Posterior cingulate gyrus (tissue), 11 donors: ENCODE measurements around the gene FAM229A.
A peak's percentile ranks its signal among the peaks of the same experiment; 100 is the strongest.
"Not testable (repeated sequence)": the region's sequence is repeated elsewhere in the genome, so short reads cannot be mapped to it uniquely, and the experiment has no call there.

Source experiments
- DNase-seq, 10 donors: peaks; one replicate each; pipeline versions ENCODE4 v3.0.0 to v3.0.0-alpha.2; 2020 to 2021; ENCODE audit warnings: mixed read lengths in 3 of 10
- intact Hi-C: fragments of 100-400 bp; cut with DNase I; formaldehyde crosslinking; loops from one replicate; pipeline ENCODE4 v1.15.1; 2023

FAM229A gene

DNA sequence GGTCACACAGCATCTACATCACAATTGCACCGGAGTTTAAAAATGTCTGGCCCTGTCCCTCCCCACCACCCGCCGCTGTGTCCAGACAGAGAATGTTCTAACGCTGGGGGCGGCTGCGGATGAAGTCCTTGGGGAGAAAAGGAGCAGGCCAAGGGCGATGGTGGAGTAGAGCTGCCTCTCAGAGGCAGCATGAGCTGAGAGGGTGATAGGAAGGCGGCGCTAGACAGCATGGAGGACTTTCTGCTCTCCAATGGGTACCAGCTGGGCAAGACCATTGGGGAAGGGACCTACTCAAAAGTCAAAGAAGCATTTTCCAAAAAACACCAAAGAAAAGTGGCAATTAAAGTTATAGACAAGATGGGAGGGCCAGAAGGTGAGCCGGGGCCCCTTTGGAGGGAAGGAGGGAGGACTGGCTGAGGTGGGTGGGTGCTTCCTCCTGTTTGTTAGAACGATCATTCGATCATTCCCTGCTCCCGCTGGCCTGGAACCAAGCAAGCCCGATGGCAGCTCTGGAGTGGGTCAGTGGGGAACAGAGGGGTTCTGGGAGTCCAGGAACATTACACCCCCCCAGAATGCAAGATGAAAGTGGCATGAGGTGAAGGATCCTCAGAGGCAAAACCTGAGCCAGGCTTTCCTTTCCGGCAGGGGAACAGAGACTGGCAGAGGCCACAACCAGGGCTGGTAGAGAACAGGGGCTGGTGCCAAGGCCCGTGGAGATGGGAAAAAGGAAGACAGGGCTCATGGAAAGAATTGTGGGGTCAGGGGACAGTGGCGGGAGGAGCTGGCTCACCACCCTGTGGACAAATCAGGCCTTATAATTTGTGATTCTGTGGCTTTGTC, at the start of gene FAM229A, which contains the start of gene TSSK3:
Gene FAM229A (minus strand): TSS at position 12 of the 840 bp plus-strand sequence. CDS start 394 bp downstream, outside the sequence.
Gene TSSK3 (plus strand): TSS at position 66 of the 840 bp plus-strand sequence. CDS start 163 bp downstream, at position 229.
- intact Hi-C loops: no loop called here
- DNase-seq: peak in 2 of 10 donors; percentile 43 to 75

- intact Hi-C loops: no loop called here
These were observed 49.0 kb upstream of the FAM229A start for GRCh38 chr1:32411261-32411660.

GRCh38 chr1:32406629-32407111, 44.4 kb upstream of the FAM229A start:
- DNase-seq: no peak
- intact Hi-C loops: no loop called here

More at GRCh38 chr1:32411261-32411660, 49.0 kb upstream of the FAM229A start:
- no peak for DNase-seq

DNA sequence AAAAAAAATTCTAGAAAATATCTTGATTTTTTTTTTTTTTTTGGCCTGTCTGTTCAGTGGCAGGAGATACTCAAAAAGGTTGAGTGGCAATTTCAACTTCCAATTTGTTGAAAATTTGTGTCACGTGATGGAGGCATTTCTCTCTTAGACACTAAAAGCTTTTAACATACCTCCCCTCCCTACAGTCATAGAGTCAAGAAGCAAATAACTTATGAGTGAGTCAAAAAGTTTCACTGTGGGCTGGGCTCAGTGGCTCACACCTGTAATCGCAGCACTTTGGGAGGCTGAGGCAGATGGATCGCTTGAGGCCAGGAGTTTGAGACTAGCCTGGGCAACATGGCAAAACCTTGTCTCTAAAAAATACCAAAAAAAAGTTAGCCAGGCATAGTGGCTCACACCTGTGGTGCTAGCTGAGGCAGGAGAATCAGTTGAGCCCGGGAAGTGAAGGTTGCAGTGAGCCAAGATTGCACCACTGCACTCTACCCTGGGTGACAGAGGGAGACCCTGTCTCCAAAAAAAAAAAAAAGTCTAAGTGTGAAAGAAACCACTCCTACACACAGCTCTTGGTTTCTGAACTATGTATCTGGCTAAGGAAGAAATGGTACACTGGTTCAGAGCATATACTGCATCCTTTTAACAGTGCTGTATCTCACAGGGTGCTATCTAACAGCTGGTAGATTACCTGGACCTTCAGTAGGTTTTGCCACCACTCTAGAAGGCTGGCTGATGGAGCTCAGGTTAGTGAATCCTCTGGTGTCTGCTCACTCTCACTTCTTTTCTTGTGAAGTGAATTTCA, 43.6 kb upstream of the FAM229A start:
- intact Hi-C loops: no loop called here
- no peak for DNase-seq

DNA sequence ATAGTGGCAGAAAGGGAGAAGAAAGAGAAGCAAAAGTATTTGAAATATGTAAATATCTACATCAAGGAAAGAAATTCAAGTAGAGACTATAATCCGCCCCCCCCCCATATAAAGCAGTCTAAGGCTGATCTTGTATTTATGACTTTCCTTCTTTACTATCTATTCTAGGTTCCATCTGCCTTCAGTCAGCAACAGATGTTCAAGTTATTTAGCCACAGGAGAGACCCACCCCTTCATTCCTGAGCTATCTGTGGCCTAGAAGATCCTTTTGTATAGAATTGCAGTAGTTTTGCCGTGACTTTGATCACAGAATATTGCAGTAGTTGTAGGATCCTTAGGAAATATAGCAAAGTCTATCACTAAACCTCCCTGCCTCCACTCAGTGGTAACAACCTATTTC, 42.7 kb upstream of the FAM229A start:
- no peak for DNase-seq
- intact Hi-C loops: loop anchor here (5.0 kb wide), 1 partner anchor 367 kb away; no protein-coding TSS in a partner anchor

- DNase-seq: peak; percentile 73 to 98 (median 86)
- intact Hi-C loops: loop anchor here (1.0 to 5.0 kb wide), 2 partner anchors 13 to 371 kb away; no protein-coding TSS in a partner anchor
These were observed 38.8 kb upstream of the FAM229A start for GRCh38 chr1:32400876-32401631.

GRCh38 chr1:32399843-32400242, 37.6 kb upstream of the FAM229A start:
- intact Hi-C loops: loop anchor here (5.0 to 10.0 kb wide), 2 partner anchors 185 to 372 kb away; no protein-coding TSS in a partner anchor
- DNase-seq: no peak

DNA sequence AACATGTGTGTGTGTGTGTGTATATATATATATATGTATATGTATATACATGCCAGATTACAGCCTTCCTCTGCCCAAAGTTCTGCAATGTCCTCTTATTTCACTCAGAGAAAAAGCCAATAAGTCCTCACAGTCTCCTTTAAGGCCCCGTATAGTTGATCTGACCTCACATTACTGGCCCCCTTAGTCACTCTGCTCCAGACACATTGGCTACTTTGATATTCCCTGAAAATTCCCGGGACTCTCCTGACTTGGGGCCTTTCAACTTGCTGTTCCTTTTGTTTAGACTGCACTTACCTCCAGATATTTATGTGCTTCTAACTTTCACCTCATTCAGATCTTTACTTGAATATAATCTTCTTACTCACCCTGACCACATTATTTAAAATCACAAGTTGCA, 36.1 kb upstream of the FAM229A start:
- intact Hi-C loops: loop anchor here (10.0 kb wide), 1 partner anchor 184 kb away; no protein-coding TSS in a partner anchor
- DNase-seq: no peak

DNA sequence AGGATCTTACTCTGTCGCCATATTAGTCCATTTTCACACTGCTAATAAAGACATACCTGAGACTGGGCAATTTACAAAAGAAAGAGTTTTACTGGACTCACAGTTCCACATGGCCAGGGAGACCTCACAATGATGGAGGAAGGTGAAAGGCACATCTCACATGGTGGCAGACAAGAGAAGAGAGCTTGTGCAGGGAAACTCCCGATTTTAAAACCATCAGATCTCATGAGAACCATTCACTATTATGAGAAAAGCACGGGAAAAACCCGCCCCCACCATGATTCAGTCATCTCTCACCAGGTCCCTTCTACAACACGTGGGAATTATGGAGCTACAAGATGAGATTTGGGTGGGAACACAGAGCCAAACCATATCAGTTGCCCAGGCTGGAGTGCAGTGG, 34.2 kb upstream of the FAM229A start:
- intact Hi-C loops: loop anchor here (10.0 kb wide), 1 partner anchor 182 kb away; no protein-coding TSS in a partner anchor
- not testable (repeated sequence) for DNase-seq

DNA sequence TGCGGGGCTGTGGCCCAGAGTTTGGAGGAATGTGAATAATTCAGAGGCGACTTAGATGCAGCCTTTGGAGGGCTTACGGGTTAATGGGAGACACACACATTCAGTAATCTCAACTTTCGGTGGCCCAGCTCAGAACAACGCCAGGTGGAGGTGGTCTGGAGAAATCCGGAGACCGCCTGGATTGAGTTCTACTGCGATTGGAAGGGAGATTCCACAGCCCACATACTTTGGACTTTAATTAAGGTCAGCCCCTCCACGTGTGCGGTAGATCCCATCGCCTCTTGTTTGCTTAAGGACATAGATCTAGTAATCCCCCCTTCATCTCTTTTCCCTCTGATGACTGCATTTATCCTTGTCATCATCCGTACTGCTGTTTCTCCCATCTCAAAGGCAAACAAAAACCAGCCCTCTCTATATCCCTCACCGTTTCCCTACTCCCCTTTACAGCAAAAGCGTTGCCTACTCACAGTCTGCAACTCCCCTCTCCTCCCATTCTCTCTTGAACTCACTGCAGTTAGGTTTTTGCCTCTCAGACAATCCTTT, 32.7 kb upstream of the FAM229A start:
- no peak for DNase-seq
- intact Hi-C loops: loop anchor here (10.0 kb wide), 1 partner anchor 180 kb away; no protein-coding TSS in a partner anchor

DNA sequence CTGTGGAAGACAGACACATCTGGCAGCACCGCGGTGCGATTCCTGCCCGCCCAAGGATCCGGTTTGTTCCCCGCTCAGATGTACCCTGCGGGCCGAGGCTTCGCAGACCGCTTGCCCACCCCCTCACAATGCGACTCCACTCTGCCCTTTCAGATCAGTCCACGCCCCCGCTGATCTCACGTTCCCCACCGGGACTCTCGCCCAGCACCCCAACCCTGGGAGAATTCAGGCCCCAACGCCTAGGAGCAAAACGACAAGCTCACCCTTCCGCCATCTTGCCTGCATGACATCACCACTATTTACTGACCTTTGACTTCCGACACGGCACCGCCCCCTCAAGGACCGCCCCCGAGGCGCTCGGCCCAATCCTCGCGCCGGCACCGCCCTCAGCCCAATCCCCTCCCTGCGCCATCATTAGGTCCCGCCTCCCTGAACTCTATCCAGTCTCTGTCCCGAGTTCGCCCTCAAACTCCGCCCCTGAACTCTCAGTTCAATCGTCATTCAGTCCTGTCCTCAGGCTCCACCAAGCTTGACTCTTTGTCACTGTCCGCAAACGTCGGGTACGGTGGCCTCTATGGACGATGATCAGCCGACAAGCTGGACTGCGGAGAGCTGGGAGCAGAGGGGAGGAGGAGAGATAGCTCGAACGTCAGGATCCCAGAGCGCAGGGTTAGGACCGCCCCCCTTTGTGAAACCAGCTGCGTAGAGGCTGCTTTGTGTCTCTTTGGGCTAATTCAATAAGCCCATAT, 32.0 kb upstream of the FAM229A start, which contains the start of gene BSDC1:
Gene BSDC1 (minus strand): TSS at position 301 of the 749 bp plus-strand sequence. CDS start 27 bp downstream, at position 274.
- peak; percentile 97 to 100 (median 98) for DNase-seq
- intact Hi-C loops: loop anchor here (10.0 kb wide), 1 partner anchor 180 kb away; no protein-coding TSS in a partner anchor

GRCh38 chr1:32393832-32394140, 31.5 kb upstream of the FAM229A start:
- intact Hi-C loops: loop anchor here (10.0 kb wide), 1 partner anchor 179 kb away; no protein-coding TSS in a partner anchor
- DNase-seq: peak in 5 of 10 donors; percentile 11 to 85 (median 37)

- intact Hi-C loops: loop anchor here (10.0 kb wide), 1 partner anchor 178 kb away; no protein-coding TSS in a partner anchor
- no peak for DNase-seq
These were observed 30.9 kb upstream of the FAM229A start for GRCh38 chr1:32393136-32393535.

- no peak for DNase-seq
- intact Hi-C loops: loop anchor here (10.0 kb wide), 1 partner anchor 178 kb away; no protein-coding TSS in a partner anchor
These were observed 30.0 kb upstream of the FAM229A start for GRCh38 chr1:32392325-32392724.

DNA sequence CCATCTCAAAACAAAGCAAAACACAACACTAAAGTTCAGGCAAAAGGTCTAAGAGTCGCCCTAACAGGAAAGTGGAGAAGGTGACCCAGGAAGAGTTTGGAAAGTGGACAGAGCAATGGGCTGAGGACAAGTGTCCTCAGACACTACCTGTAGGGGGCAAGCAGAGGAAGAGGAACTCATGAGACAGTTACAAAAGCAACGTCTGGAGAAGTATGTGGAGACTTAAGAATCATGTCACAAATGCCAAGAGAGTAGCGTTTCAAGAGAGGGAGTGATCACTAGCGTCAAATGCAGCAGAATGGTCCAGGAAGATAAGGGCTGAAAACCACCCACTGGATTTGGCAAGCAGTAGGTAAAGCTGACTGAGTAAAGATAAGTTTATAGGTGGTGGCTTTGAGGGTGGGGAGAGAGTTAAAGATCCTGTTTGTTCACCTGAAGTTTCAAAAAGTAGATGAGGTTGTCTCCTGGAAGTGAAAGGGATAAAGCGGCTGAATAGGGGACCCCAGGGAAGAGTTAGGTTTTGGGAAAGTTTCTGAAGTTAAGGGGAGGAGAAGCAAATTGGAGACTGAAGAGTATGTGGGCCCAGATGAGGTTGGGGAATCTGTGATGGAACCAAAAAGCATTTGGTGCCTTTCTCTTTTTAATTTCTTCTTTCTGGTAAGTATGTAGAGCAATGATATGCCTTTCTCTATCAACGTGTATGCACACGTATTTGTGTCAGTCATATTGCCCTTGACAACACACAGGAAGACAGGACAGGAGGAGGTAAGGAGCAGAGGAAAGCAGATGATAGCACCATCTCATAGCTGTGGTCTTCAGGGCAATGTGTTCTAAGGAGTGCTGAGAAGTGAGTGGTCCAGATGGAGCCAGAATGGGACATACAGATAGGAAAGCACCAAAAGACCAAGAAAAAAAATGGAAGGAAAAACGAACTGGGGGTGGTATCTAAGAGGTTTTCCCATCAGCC, 28.9 kb upstream of the FAM229A start:
- intact Hi-C loops: loop anchor here (10.0 kb wide), 1 partner anchor 176 kb away; no protein-coding TSS in a partner anchor
- DNase-seq: no peak

- DNase-seq: no peak
- intact Hi-C loops: no loop called here
These were observed 26.4 kb upstream of the FAM229A start for GRCh38 chr1:32388641-32389040.

- intact Hi-C loops: no loop called here
- DNase-seq: no peak
These were observed 24.5 kb upstream of the FAM229A start for GRCh38 chr1:32386676-32387392.
